GM23338 (cell line): ENCODE measurements around the gene REEP3.

Source experiments
- CREB1 ChIP-seq: fragments of 250-450 bp; sonication (Bioruptor Pico); IDR thresholded peaks from 2 replicates; pipeline ENCODE4 v1.5.0; 2020; ENCODE audit warnings: low read depth, mild to moderate bottlenecking, moderate library complexity
- EZH2 ChIP-seq: fragments of 200-600 bp; sonication (generic); IDR thresholded peaks from one replicate; pipeline ENCODE4 v1.8.0; 2017; ENCODE audit warnings: antibody characterized with exemption, mild to moderate bottlenecking, low read depth; ENCODE audit not compliant: unreplicated experiment
- EZH2phosphoT487 ChIP-seq: fragments of 200-600 bp; sonication (generic); IDR thresholded peaks from one replicate; pipeline ENCODE4 v1.8.1; 2018; ENCODE audit warnings: antibody characterized with exemption; ENCODE audit not compliant: unreplicated experiment
- JUNB ChIP-seq: IDR thresholded peaks from one replicate; pipeline ENCODE4 v1.6.1; 2016; ENCODE audit warnings: antibody characterized with exemption; ENCODE audit not compliant: unreplicated experiment
- NANOG ChIP-seq: IDR thresholded peaks from 2 replicates; pipeline ENCODE4 v1.6.1; 2016; ENCODE audit warnings: antibody characterized with exemption, borderline replicate concordance
- POLR2AphosphoS5 ChIP-seq: IDR thresholded peaks from 2 replicates; pipeline ENCODE4 v1.6.1; 2016; ENCODE audit warnings: antibody characterized with exemption, low read depth
- STAT1 ChIP-seq: IDR thresholded peaks from one replicate; pipeline ENCODE4 v1.6.1; 2016; ENCODE audit warnings: antibody characterized with exemption; ENCODE audit not compliant: unreplicated experiment
- ZNF114 ChIP-seq: fragments of 250-450 bp; sonication (Bioruptor Pico); IDR thresholded peaks from 2 replicates; pipeline ENCODE4 v1.5.0; 2020; ENCODE audit warnings: mild to moderate bottlenecking, moderate library complexity
- ZNF331 ChIP-seq: fragments of 250-450 bp; sonication (Bioruptor Pico); IDR thresholded peaks from 2 replicates; pipeline ENCODE4 v1.5.0; 2020; ENCODE audit warnings: low read depth, mild to moderate bottlenecking, moderate library complexity
- TF ChIP-seq, protein P1 (sequence below), 2 experiments: fragments of 200-600 bp in 1 of 2; sonication (generic) in 1 of 2; conservative IDR thresholded peaks; 2 replicates each; pipeline versions ENCODE4 v1.5.1 to v1.6.1; 2016 to 2017; ENCODE audit warnings: antibody characterized with exemption in 2 of 2, low read depth in 2 of 2, mild to moderate bottlenecking in 2 of 2, moderate library complexity in 1 of 2
- TF ChIP-seq, protein P2 (sequence below): IDR thresholded peaks from 2 replicates; pipeline ENCODE4 v1.6.1; 2016; ENCODE audit warnings: antibody characterized with exemption
- TF ChIP-seq, protein P3 (sequence below): IDR thresholded peaks from one replicate; pipeline ENCODE4 v1.6.1; 2018; ENCODE audit warnings: antibody characterized with exemption; ENCODE audit not compliant: unreplicated experiment
- TF ChIP-seq, protein P4 (sequence below): fragments of 250-450 bp; sonication (Bioruptor Pico); IDR thresholded peaks from 2 replicates; pipeline ENCODE4 v1.5.0; 2020; ENCODE audit warnings: mild to moderate bottlenecking, moderate library complexity

DNA sequence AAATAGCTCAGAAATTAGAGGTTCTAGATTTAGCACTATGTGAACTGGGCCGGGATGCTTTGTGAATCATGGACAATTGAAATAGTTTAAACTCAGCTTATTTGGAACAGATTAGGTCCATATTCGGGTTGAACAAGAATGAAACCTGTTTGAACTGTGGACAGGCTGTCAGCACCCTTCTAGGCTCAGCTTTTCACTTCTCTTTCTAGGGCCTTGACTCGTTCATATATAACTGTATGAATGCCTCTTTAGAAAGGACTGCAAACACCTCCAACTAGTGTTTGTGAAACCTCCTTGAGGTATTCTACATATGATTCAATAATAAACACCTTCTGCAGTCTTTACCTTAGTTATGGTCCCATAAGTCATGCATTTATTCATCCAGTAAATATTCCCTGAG lies 115.6 kb downstream of the REEP3 start:
- TF ChIP-seq, protein P1, sequence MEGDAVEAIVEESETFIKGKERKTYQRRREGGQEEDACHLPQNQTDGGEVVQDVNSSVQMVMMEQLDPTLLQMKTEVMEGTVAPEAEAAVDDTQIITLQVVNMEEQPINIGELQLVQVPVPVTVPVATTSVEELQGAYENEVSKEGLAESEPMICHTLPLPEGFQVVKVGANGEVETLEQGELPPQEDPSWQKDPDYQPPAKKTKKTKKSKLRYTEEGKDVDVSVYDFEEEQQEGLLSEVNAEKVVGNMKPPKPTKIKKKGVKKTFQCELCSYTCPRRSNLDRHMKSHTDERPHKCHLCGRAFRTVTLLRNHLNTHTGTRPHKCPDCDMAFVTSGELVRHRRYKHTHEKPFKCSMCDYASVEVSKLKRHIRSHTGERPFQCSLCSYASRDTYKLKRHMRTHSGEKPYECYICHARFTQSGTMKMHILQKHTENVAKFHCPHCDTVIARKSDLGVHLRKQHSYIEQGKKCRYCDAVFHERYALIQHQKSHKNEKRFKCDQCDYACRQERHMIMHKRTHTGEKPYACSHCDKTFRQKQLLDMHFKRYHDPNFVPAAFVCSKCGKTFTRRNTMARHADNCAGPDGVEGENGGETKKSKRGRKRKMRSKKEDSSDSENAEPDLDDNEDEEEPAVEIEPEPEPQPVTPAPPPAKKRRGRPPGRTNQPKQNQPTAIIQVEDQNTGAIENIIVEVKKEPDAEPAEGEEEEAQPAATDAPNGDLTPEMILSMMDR (conservative IDR thresholded peaks at IDR 0.05; ENCODE audit: low read depth in 2 of 2): no peak
- no peak for TF ChIP-seq CREB1
- no peak for TF ChIP-seq POLR2AphosphoS5
- TF ChIP-seq EZH2: no peak
- TF ChIP-seq, protein P2, sequence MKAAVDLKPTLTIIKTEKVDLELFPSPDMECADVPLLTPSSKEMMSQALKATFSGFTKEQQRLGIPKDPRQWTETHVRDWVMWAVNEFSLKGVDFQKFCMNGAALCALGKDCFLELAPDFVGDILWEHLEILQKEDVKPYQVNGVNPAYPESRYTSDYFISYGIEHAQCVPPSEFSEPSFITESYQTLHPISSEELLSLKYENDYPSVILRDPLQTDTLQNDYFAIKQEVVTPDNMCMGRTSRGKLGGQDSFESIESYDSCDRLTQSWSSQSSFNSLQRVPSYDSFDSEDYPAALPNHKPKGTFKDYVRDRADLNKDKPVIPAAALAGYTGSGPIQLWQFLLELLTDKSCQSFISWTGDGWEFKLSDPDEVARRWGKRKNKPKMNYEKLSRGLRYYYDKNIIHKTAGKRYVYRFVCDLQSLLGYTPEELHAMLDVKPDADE: no peak
- TF ChIP-seq NANOG: no peak
- TF ChIP-seq, protein P3, sequence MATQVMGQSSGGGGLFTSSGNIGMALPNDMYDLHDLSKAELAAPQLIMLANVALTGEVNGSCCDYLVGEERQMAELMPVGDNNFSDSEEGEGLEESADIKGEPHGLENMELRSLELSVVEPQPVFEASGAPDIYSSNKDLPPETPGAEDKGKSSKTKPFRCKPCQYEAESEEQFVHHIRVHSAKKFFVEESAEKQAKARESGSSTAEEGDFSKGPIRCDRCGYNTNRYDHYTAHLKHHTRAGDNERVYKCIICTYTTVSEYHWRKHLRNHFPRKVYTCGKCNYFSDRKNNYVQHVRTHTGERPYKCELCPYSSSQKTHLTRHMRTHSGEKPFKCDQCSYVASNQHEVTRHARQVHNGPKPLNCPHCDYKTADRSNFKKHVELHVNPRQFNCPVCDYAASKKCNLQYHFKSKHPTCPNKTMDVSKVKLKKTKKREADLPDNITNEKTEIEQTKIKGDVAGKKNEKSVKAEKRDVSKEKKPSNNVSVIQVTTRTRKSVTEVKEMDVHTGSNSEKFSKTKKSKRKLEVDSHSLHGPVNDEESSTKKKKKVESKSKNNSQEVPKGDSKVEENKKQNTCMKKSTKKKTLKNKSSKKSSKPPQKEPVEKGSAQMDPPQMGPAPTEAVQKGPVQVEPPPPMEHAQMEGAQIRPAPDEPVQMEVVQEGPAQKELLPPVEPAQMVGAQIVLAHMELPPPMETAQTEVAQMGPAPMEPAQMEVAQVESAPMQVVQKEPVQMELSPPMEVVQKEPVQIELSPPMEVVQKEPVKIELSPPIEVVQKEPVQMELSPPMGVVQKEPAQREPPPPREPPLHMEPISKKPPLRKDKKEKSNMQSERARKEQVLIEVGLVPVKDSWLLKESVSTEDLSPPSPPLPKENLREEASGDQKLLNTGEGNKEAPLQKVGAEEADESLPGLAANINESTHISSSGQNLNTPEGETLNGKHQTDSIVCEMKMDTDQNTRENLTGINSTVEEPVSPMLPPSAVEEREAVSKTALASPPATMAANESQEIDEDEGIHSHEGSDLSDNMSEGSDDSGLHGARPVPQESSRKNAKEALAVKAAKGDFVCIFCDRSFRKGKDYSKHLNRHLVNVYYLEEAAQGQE: no peak
- TF ChIP-seq EZH2phosphoT487: no peak
- TF ChIP-seq, protein P4, sequence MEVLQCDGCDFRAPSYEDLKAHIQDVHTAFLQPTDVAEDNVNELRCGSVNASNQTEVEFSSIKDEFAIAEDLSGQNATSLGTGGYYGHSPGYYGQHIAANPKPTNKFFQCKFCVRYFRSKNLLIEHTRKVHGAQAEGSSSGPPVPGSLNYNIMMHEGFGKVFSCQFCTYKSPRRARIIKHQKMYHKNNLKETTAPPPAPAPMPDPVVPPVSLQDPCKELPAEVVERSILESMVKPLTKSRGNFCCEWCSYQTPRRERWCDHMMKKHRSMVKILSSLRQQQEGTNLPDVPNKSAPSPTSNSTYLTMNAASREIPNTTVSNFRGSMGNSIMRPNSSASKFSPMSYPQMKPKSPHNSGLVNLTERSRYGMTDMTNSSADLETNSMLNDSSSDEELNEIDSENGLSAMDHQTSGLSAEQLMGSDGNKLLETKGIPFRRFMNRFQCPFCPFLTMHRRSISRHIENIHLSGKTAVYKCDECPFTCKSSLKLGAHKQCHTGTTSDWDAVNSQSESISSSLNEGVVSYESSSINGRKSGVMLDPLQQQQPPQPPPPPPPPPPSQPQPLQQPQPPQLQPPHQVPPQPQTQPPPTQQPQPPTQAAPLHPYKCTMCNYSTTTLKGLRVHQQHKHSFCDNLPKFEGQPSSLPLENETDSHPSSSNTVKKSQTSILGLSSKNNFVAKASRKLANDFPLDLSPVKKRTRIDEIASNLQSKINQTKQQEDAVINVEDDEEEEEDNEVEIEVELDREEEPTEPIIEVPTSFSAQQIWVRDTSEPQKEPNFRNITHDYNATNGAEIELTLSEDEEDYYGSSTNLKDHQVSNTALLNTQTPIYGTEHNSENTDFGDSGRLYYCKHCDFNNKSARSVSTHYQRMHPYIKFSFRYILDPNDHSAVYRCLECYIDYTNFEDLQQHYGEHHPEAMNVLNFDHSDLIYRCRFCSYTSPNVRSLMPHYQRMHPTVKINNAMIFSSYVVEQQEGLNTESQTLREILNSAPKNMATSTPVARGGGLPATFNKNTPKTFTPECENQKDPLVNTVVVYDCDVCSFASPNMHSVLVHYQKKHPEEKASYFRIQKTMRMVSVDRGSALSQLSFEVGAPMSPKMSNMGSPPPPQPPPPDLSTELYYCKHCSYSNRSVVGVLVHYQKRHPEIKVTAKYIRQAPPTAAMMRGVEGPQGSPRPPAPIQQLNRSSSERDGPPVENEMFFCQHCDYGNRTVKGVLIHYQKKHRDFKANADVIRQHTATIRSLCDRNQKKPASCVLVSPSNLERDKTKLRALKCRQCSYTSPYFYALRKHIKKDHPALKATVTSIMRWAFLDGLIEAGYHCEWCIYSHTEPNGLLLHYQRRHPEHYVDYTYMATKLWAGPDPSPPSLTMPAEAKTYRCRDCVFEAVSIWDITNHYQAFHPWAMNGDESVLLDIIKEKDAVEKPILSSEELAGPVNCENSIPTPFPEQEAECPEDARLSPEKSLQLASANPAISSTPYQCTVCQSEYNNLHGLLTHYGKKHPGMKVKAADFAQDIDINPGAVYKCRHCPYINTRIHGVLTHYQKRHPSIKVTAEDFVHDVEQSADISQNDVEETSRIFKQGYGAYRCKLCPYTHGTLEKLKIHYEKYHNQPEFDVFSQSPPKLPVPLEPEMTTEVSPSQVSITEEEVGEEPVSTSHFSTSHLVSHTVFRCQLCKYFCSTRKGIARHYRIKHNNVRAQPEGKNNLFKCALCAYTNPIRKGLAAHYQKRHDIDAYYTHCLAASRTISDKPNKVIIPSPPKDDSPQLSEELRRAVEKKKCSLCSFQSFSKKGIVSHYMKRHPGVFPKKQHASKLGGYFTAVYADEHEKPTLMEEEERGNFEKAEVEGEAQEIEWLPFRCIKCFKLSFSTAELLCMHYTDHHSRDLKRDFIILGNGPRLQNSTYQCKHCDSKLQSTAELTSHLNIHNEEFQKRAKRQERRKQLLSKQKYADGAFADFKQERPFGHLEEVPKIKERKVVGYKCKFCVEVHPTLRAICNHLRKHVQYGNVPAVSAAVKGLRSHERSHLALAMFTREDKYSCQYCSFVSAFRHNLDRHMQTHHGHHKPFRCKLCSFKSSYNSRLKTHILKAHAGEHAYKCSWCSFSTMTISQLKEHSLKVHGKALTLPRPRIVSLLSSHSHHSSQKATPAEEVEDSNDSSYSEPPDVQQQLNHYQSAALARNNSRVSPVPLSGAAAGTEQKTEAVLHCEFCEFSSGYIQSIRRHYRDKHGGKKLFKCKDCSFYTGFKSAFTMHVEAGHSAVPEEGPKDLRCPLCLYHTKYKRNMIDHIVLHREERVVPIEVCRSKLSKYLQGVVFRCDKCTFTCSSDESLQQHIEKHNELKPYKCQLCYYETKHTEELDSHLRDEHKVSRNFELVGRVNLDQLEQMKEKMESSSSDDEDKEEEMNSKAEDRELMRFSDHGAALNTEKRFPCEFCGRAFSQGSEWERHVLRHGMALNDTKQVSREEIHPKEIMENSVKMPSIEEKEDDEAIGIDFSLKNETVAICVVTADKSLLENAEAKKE: no peak
- TF ChIP-seq ZNF114 (CRISPR knock-in tag): no peak
- no peak for TF ChIP-seq JUNB
- TF ChIP-seq ZNF331 (CRISPR knock-in tag): no peak
- TF ChIP-seq STAT1: no peak
